Neuronal stem cell (in vitro differentiated cells): Measurements from ENCODE around the gene CUX1.
A peak's percentile ranks its signal among the peaks of the same experiment; 100 is the strongest.

ENCODE experiments used
- DNase-seq: peaks from one replicate; pipeline ENCODE4 v3.0.0-alpha.2; 2013; ENCODE audit warnings: low spot score
- H2AFZ ChIP-seq: one replicate; pipeline ENCODE4 v1.6.1; 2013; ENCODE audit warnings: mild to moderate bottlenecking, low read length, inconsistent platforms
- H2AK5ac ChIP-seq: 2 replicates; pipeline ENCODE4 v1.6.1; 2013; ENCODE audit warnings: low read depth, mild to moderate bottlenecking, inconsistent platforms, low read length, moderate library complexity, mixed read lengths
- H2BK120ac ChIP-seq: 2 replicates; pipeline ENCODE4 v1.6.1; 2013; ENCODE audit warnings: low read depth, mild to moderate bottlenecking, inconsistent platforms, low read length, moderate library complexity, mixed read lengths
- H2BK12ac ChIP-seq: one replicate; pipeline ENCODE4 v1.6.1; 2013; ENCODE audit warnings: low read length, inconsistent platforms
- H2BK15ac ChIP-seq: 2 replicates; pipeline ENCODE4 v1.6.1; 2013; ENCODE audit warnings: mild to moderate bottlenecking, low read length, inconsistent platforms, mixed read lengths
- H2BK5ac ChIP-seq: one replicate; pipeline ENCODE4 v1.6.1; 2013; ENCODE audit warnings: inconsistent platforms, mild to moderate bottlenecking, low read length, moderate library complexity
- H3K14ac ChIP-seq: one replicate; pipeline ENCODE4 v1.6.1; 2013; ENCODE audit warnings: low read length, inconsistent platforms
- H3K18ac ChIP-seq: 2 replicates; pipeline ENCODE4 v1.6.1; 2013; ENCODE audit warnings: low read length, inconsistent platforms
- H3K23ac ChIP-seq: 2 replicates; pipeline ENCODE4 v1.6.1; 2013; ENCODE audit warnings: low read depth, mild to moderate bottlenecking, mixed read lengths, low read length, inconsistent platforms; ENCODE audit not compliant: poor library complexity
- H3K27ac ChIP-seq: replicated peaks from 3 replicates; pipeline ENCODE4 v1.5.1; 2013; ENCODE audit warnings: low read length, inconsistent platforms
- H3K27me3 ChIP-seq, 3 experiments: 2 replicates each; pipeline ENCODE4 v1.6.1; 2013; ENCODE audit warnings: low read length in 3 of 3, mild to moderate bottlenecking in 2 of 3, inconsistent platforms in 1 of 3, low read depth in 1 of 3, mixed read lengths in 1 of 3, moderate library complexity in 1 of 3; ENCODE audit not compliant: control insufficient read depth in 3 of 3, insufficient read depth in 3 of 3
- H3K36me3 ChIP-seq, 2 donors: replicated peaks in 1 of 2; 2 replicates each; pipeline ENCODE4 v1.6.1; 2013; ENCODE audit warnings: low read length in 2 of 2; ENCODE audit not compliant: control insufficient read depth in 2 of 2, insufficient read depth in 2 of 2
- H3K4ac ChIP-seq: 2 replicates; pipeline ENCODE4 v1.6.1; 2013; ENCODE audit warnings: inconsistent platforms, mild to moderate bottlenecking, low read length, moderate library complexity
- H3K4me1 ChIP-seq, 2 donors: 1 replicate in 1 of 2; 2 replicates in 1 of 2; pipeline ENCODE4 v1.6.1; 2013; ENCODE audit warnings: low read length in 2 of 2, low read depth in 1 of 2; ENCODE audit not compliant: control insufficient read depth in 2 of 2, insufficient read depth in 1 of 2
- H3K4me2 ChIP-seq: one replicate; pipeline ENCODE4 v1.6.1; 2013; ENCODE audit warnings: mild to moderate bottlenecking, low read length, inconsistent platforms; ENCODE audit not compliant: insufficient read depth, poor library complexity, severe bottlenecking
- H3K4me3 ChIP-seq, 2 donors: 2 replicates each; pipeline ENCODE4 v1.5.1; 2013; ENCODE audit warnings: low read length in 2 of 2, mild to moderate bottlenecking in 2 of 2, inconsistent platforms in 1 of 2, moderate library complexity in 1 of 2
- H3K79me1 ChIP-seq: one replicate; pipeline ENCODE4 v1.6.1; 2013; ENCODE audit warnings: low read depth, mild to moderate bottlenecking, inconsistent platforms, low read length, moderate library complexity
- H3K9ac ChIP-seq: one replicate; pipeline ENCODE4 v1.6.1; 2013; ENCODE audit warnings: mild to moderate bottlenecking, low read depth, low read length, inconsistent platforms; ENCODE audit not compliant: poor library complexity
- H3K9me3 ChIP-seq, 2 donors: replicated peaks in 1 of 2; 2 replicates each; pipeline versions ENCODE3 to v1.6.1; 2013; ENCODE audit warnings: low read length in 2 of 2, mild to moderate bottlenecking in 2 of 2, inconsistent platforms in 1 of 2, low read depth in 1 of 2, mixed read lengths in 1 of 2, moderate library complexity in 1 of 2; ENCODE audit not compliant: control insufficient read depth in 2 of 2, insufficient read depth in 1 of 2
- H4K8ac ChIP-seq: one replicate; pipeline ENCODE4 v1.6.1; 2013; ENCODE audit warnings: low read depth, mild to moderate bottlenecking, inconsistent platforms, low read length, moderate library complexity
- H4K91ac ChIP-seq: one replicate; pipeline ENCODE4 v1.6.1; 2013; ENCODE audit warnings: low read length, low read depth, mild to moderate bottlenecking, inconsistent platforms; ENCODE audit not compliant: poor library complexity
- WGBS, 2 donors: extraction: QIAGEN DNeasy Blood & Tissue Kit; methylation state at CpG; one replicate each; pipeline ENCODE4 v1.1.7; 2013; ENCODE audit warnings: missing lambda C conversion rate in 2 of 2, mixed read lengths in 1 of 2; ENCODE audit not compliant: insufficient read length in 2 of 2, insufficient replicate concordance in 1 of 2; ENCODE audit errors: extremely low coverage in 2 of 2; 5-methylcytosine and 5-hydroxymethylcytosine counted together

The CUX1 gene

GRCh38 chr7:101870361-101871062 is 53.1 kb downstream of the CUX1 start:
- Histone ChIP-seq H3K4me1 (peaks cover 8 to 22% of the 10 kb centered on the region in 2 donors), H3K27ac (no peak overlapping the region), H3K27me3 (no peaks in the 10 kb centered on the region), H3K4me3 (no peak overlapping the region), H3K9ac (no peak overlapping the region), H3K9me3 (peaks cover 0 to 3% of the 10 kb centered on the region in 2 donors), H2BK12ac (no peak overlapping the region), H3K36me3 (peaks cover 0 to 2% of the 10 kb centered on the region in 2 donors), H3K79me1 (peaks cover 25% of the 10 kb centered on the region), H3K23ac (no peak overlapping the region), H3K4me2 (no peak overlapping the region), H3K14ac (no peak overlapping the region), H2AFZ (no peak overlapping the region), H3K18ac (no peak overlapping the region), H2BK15ac (no peak overlapping the region), H4K8ac (no peak overlapping the region), H2BK5ac (peak overlapping the region; percentile 42), H2BK120ac (no peak overlapping the region), H4K91ac (no peak overlapping the region), H2AK5ac (no peak overlapping the region), H3K4ac (no peak overlapping the region)
- DNase-seq: no peak
- WGBS, 2 donors: no CpG with 5 or more reads among the region's 12 CpGs

GRCh38 chr7:101871351-101871750 is 53.9 kb downstream of the CUX1 start:
- H3K4me3 ChIP-seq: no peak overlapping the region
- H3K27ac ChIP-seq: no peak overlapping the region
- H3K36me3 ChIP-seq: peaks cover 0 to 2% of the 10 kb centered on the region in 2 donors
- no peak overlapping the region for H3K4me2 ChIP-seq
- peaks cover 0 to 3% of the 10 kb centered on the region in 2 donors for H3K9me3 ChIP-seq
- H2AFZ ChIP-seq: no peak overlapping the region
- DNase-seq: no peak
- H3K14ac ChIP-seq: peak overlapping the region; percentile 25
- H2AK5ac ChIP-seq: no peak overlapping the region
- peaks cover 24% of the 10 kb centered on the region for H3K79me1 ChIP-seq
- H3K9ac ChIP-seq: no peak overlapping the region
- H2BK15ac ChIP-seq: no peak overlapping the region
- H2BK12ac ChIP-seq: no peak overlapping the region
- H3K27me3 ChIP-seq: no peaks in the 10 kb centered on the region
- H3K4ac ChIP-seq: no peak overlapping the region
- no peak overlapping the region for H3K18ac ChIP-seq
- WGBS, 2 donors: no CpG with 5 or more reads among the region's 9 CpGs
- H4K91ac ChIP-seq: no peak overlapping the region
- peaks cover 8 to 22% of the 10 kb centered on the region in 2 donors for H3K4me1 ChIP-seq
- H4K8ac ChIP-seq: no peak overlapping the region
- H2BK5ac ChIP-seq: no peak overlapping the region
- peak overlapping the region; percentile 58 for H3K23ac ChIP-seq
- no peak overlapping the region for H2BK120ac ChIP-seq

GRCh38 chr7:101874028-101874427 is 56.6 kb downstream of the CUX1 start:
- no peak overlapping the region for H3K9ac ChIP-seq
- peaks cover 9 to 24% of the 10 kb centered on the region in 2 donors for H3K4me1 ChIP-seq
- no peak overlapping the region for H4K8ac ChIP-seq
- H3K4ac ChIP-seq: no peak overlapping the region
- no peak overlapping the region for H3K14ac ChIP-seq
- no peak overlapping the region for H3K23ac ChIP-seq
- peaks cover 17% of the 10 kb centered on the region for H3K79me1 ChIP-seq
- no peak overlapping the region for H2AFZ ChIP-seq
- H2AK5ac ChIP-seq: no peak overlapping the region
- no peak overlapping the region for H2BK12ac ChIP-seq
- H3K27me3 ChIP-seq: no peaks in the 10 kb centered on the region
- H2BK120ac ChIP-seq: no peak overlapping the region
- no peak for DNase-seq
- no peak overlapping the region for H3K4me3 ChIP-seq
- H4K91ac ChIP-seq: no peak overlapping the region
- peaks cover 0 to 3% of the 10 kb centered on the region in 2 donors for H3K9me3 ChIP-seq
- no peak overlapping the region for H2BK15ac ChIP-seq
- no peak overlapping the region for H3K18ac ChIP-seq
- H3K36me3 ChIP-seq: peaks cover 0 to 2% of the 10 kb centered on the region in 2 donors
- WGBS, 2 donors: no CpG with 5 or more reads among the region's 5 CpGs
- H3K27ac ChIP-seq: no peak overlapping the region
- H2BK5ac ChIP-seq: no peak overlapping the region
- H3K4me2 ChIP-seq: no peak overlapping the region

GRCh38 chr7:101875283-101875846 is 57.9 kb downstream of the CUX1 start:
- Histone ChIP-seq H3K4me2 (no peak overlapping the region), H3K27ac (no peak overlapping the region), H2BK12ac (no peak overlapping the region), H3K14ac (no peak overlapping the region), H3K23ac (no peak overlapping the region), H3K18ac (peak overlapping the region; percentile 55), H3K4me3 (no peak overlapping the region), H3K9me3 (no peaks in the 10 kb centered on the region), H3K9ac (no peak overlapping the region), H4K8ac (no peak overlapping the region), H2AFZ (no peak overlapping the region), H3K4me1 (peaks cover 7 to 16% of the 10 kb centered on the region in 2 donors), H2BK120ac (no peak overlapping the region), H3K79me1 (peaks cover 10% of the 10 kb centered on the region), H3K36me3 (peaks cover 0 to 2% of the 10 kb centered on the region in 2 donors), H2BK15ac (no peak overlapping the region), H3K4ac (no peak overlapping the region), H3K27me3 (no peaks in the 10 kb centered on the region), H2BK5ac (no peak overlapping the region), H2AK5ac (no peak overlapping the region), H4K91ac (no peak overlapping the region)
- WGBS, 2 donors: no CpG with 5 or more reads among the region's 11 CpGs
- no peak for DNase-seq
